Lower leg skin (tissue), 3 donors: ENCODE data around the gene DDX24.

ENCODE experiments used
- CTCF ChIP-seq, 3 donors: fragments of 450-650 bp; IDR thresholded peaks; one replicate each; pipeline ENCODE4 v1.5.1; 2016; ENCODE audit warnings: antibody characterized with exemption in 3 of 3, mild to moderate bottlenecking in 3 of 3, moderate library complexity in 2 of 3
- POLR2A ChIP-seq, 2 donors: fragments of 450-650 bp; IDR thresholded peaks; one replicate each; pipeline ENCODE4 v1.6.1; 2016 to 2017; ENCODE audit warnings: antibody characterized with exemption in 2 of 2, mild to moderate bottlenecking in 1 of 2, moderate library complexity in 1 of 2

DNA sequence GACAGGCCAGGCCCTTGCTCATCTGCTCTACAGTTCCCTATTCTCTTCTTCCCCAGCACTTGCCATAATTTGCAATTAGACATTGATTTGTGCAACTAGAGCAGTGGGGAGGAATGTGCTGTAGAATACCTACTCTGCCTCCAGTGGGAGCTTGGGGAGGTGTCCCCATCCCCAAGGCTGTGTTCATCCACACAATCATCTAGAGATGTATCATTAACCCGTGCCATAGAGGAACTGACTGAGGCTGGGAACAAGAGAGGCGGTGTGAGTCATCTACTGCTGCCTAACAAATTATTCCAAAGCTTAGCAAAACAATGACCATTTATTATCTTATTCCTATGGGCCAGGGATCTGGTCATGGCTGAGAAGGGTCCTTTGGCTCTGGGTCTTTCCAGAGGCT, 60.0 kb downstream of the DDX24 start:
- no peak for TF ChIP-seq CTCF (IDR thresholded peaks at IDR 0.05)
- no peak for TF ChIP-seq POLR2A (IDR thresholded peaks at IDR 0.05)
